DOHH2 (cell line): ENCODE data around the gene OSTF1.

Source experiments
- EZH2phosphoT487 ChIP-seq: fragments of 200-600 bp; sonication (generic); IDR thresholded peaks from 2 replicates; pipeline ENCODE4 v1.6.1; 2017; ENCODE audit warnings: borderline replicate concordance, mild to moderate bottlenecking, antibody characterized with exemption, low read length, moderate library complexity, mixed read lengths
- TF ChIP-seq, protein P1 (sequence below): fragments of 200-600 bp; sonication (generic); IDR thresholded peaks from one replicate; pipeline ENCODE4 v1.5.1; 2014; ENCODE audit warnings: antibody characterized with exemption, mild to moderate bottlenecking, low read depth, low read length; ENCODE audit not compliant: poor library complexity, severe bottlenecking

DNA sequence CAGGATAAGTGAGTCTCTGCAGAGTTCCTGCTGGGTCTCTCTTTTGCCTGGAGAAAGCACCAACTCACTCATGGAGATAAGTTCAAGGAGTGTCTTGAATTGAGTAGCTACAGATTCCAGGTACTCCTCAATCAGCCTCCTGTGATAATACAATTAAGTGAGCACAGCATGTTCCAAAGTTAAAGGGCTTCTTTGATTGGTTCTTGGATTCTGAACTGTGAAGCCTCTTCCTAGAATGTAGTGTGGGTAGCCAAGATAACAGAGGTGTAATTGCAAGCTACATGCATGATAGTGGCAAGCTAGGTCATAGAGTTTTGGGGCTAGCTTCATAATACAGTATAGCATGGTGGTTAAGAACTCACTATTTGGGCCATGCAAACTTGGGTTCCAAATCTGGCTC, 37.0 kb upstream of the OSTF1 start:
- no peak for TF ChIP-seq EZH2phosphoT487
- TF ChIP-seq, protein P1, sequence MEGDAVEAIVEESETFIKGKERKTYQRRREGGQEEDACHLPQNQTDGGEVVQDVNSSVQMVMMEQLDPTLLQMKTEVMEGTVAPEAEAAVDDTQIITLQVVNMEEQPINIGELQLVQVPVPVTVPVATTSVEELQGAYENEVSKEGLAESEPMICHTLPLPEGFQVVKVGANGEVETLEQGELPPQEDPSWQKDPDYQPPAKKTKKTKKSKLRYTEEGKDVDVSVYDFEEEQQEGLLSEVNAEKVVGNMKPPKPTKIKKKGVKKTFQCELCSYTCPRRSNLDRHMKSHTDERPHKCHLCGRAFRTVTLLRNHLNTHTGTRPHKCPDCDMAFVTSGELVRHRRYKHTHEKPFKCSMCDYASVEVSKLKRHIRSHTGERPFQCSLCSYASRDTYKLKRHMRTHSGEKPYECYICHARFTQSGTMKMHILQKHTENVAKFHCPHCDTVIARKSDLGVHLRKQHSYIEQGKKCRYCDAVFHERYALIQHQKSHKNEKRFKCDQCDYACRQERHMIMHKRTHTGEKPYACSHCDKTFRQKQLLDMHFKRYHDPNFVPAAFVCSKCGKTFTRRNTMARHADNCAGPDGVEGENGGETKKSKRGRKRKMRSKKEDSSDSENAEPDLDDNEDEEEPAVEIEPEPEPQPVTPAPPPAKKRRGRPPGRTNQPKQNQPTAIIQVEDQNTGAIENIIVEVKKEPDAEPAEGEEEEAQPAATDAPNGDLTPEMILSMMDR = no peak
